HG03571 (cell line): ENCODE results near the gene RAB20.
A peak's percentile ranks its signal among the peaks of the same experiment; 100 is the strongest.
"Not testable (repeated sequence)": the region's sequence is repeated elsewhere in the genome, so short reads cannot be mapped to it uniquely, and the experiment has no call there.

Experiments used
- ATAC-seq: cut with Tn5 transposase; IDR thresholded peaks from one replicate; pipeline ENCODE4 v1.9.1; 2021; ENCODE audit not compliant: unreplicated experiment

Gene RAB20

GRCh38 chr13:110561344-110562035 lies at the start of gene RAB20:
Gene RAB20 (minus strand): TSS chr13:110561722. CDS start chr13:110561519, 203 bp downstream.
- ATAC-seq, result peak; percentile 58

GRCh38 chr13:110610955-110611595 lies 49.6 kb upstream of the RAB20 start:
- ATAC-seq, result peak; percentile 49

- no peak for ATAC-seq
Observed at GRCh38 chr13:110607675-110608224, 46.2 kb upstream of the RAB20 start.

DNA sequence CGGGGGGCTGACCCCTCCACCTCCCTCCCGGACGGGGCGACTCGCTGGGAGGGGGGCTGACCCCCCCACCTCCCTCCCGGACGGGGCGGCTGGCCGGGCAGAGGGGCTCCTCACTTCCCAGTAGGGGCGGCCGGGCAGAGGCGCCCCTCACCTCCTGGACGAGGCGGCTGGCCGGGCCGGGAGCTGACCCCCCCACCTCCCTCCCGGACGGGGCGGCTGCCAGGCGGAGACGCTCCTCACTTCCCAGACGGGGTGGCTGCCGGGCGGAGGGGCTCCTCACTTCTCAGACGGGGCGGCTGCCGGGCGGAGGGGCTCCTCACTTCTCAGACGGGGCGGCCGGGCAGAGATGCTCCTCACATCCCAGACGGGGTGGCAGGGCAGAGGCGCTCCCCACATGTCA lies 44.8 kb upstream of the RAB20 start:
- not testable (repeated sequence) for ATAC-seq

GRCh38 chr13:110605132-110605531 lies 43.6 kb upstream of the RAB20 start:
- ATAC-seq, result no peak

GRCh38 chr13:110600980-110601379 lies 39.5 kb upstream of the RAB20 start:
- no peak for ATAC-seq

GRCh38 chr13:110600261-110600819 lies 38.8 kb upstream of the RAB20 start:
- no peak for ATAC-seq

GRCh38 chr13:110597041-110597689 lies 35.6 kb upstream of the RAB20 start:
- no peak for ATAC-seq

GRCh38 chr13:110593430-110594130 lies 32.1 kb upstream of the RAB20 start:
- ATAC-seq, result peak; percentile 77

GRCh38 chr13:110592665-110593064 lies 31.1 kb upstream of the RAB20 start:
- ATAC-seq, result no peak

GRCh38 chr13:110590577-110590976 lies 29.1 kb upstream of the RAB20 start:
- ATAC-seq, result no peak

- ATAC-seq, result no peak
Observed at GRCh38 chr13:110589793-110590390, 28.4 kb upstream of the RAB20 start.

GRCh38 chr13:110583178-110583865 lies 21.8 kb upstream of the RAB20 start:
- ATAC-seq, result no peak

GRCh38 chr13:110582421-110582954 lies 21.0 kb upstream of the RAB20 start:
- ATAC-seq, result no peak

- no peak for ATAC-seq
Observed at GRCh38 chr13:110581506-110582185, 20.1 kb upstream of the RAB20 start.

DNA sequence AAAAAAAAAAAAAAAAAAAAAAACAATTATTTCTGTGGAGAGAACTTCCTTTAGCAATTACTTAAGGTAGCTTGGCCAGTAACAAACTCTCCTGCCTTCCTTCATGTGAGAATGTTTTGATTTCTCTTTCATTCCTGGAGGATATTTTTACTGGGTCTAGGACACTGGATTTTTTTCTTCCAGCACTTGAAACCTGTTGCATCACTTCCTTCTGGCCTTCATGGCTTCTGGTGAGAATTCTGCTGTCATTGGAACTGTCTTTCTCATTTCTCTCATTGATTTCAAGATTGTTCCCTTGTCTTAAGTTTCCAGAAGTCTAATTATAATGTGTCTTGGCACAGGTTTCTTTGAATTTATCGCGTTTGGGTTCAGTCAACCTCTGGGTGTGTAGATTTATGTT lies 19.3 kb upstream of the RAB20 start:
- ATAC-seq, result no peak

DNA sequence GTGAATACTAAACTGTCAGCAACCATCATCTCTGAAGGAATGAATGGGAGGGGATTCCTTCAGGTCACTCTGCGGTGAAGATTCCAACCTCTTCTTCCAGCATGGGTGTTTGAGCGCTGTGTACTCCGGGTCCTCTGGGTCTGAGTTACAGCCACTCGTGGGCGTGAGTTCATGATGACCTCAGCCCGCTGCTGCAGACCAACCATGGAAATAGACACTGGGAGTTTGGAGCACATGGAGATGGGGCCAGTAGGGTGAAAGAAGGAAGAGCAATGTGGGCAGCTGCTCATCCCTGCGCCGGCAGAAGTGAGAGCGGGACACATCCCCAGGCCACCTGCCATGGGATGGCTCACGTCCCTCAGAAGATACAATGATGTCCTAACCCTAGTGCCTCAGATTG lies 16.8 kb upstream of the RAB20 start:
- ATAC-seq, result no peak

DNA sequence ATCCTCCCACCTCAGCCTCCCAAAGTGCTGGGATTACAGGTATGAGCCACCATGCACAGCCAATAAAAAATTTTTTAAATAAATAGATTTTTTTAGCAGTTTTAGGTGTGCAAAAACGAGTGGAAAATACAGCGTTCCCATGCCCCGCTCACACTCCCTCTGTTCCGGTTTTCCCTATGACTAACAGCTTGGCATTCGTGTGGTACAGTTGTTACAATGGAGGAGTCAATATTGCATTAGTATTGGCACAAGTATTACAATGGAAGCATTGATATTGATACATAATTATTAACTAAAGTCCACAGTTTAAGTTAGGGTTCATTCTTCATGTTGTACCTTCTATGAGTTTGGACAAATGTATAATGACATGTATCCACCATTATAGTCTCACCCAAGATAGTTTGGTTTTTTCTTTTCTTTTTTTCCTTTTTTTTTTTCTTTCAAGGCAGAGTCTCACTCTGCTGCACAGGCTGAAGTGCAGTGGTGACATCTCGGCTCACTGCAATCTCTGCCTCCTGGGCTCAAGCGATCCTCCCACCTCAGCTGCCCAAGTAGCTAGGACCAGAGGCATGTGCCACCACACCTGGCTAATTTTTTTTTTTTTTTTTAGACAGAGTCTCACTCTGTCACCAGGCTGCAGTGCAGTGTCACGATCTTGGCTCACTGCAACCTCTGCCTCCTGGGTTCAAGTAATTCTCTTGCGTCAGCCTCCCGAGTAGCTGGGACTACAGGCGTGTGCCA lies 15.4 kb upstream of the RAB20 start:
- ATAC-seq, result no peak

- ATAC-seq, result no peak
Observed at GRCh38 chr13:110576070-110576394, 14.5 kb upstream of the RAB20 start.
